Fibroblast of gingiva (primary cell): ENCODE measurements around the gene QKI.
"Not testable (repeated sequence)": the region's sequence is repeated elsewhere in the genome, so short reads cannot be mapped to it uniquely, and the experiment has no call there.

Source experiments
- DNase-seq: peaks from one replicate; pipeline ENCODE4 v3.0.0-alpha.2; 2011; ENCODE audit warnings: low read depth

Gene QKI

DNA sequence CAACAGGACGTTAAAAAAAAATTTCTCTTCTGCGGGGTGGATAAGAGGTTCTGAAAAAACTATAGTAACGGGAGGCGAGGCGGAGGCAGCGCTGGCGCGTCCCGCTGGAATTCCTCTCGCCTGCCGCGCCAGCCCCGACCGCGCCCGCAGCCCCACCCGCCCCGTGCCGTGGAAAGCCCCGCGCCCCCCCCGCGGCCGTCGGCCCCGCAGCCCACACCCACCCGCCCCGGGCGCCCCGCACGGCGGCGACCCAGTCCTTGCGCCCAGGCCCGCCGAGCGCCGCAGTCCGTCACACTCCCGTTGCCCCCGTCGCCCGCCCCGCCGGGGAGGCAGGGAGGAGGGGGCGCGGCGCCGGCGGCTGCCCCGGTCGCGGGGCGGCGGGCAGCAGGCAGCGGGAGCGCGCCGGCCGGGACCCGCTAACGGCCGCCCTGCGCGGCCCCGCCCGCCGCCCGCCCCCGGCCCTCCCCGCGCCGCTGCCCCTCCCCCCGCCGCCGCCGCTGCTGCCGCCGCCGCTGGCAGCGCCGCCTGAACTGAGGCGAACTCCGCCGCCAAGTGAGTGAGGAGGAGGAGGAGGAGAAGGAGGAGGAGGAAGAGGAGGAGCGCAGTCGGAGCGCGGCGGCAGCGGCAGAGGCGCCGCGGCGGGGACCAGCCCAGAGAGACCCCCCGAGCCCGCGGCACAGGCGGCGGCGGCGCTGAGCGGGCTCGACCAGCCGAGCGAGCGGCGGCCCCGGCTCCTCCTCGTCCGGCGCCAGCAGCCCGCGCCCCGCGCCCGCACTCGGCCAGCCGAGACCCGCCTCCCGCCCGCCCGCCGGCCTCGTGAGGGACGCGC, at the start of gene QKI:
Gene QKI, plus strand, starts transcription at position 602 of the 829 bp plus-strand sequence. CDS start 476 bp downstream, outside the sequence.
- peak; percentile 85 for DNase-seq

GRCh38 chr6:163366288-163366687, 48.2 kb upstream of the QKI start:
- DNase-seq = no peak

GRCh38 chr6:163367497-163368183, 46.9 kb upstream of the QKI start:
- no peak for DNase-seq

DNA sequence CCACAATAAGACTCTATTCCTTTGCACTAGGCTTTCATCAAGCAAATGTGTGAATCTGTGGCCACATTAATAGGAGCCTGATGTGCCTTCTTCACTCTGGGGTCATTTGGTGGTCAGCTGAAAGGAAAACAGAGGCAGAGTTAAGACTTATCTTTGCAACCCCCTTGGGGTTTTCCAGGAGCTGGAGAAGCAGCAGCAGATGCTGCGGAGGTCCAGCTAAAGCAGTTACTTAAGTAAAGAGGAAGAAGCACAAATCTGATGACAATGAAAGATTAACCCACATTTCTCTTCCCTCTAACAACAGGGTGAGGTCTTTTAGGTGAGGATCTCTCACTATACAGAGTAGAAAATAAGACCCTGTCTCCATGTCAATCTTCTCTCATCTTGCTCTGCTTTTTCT, 45.4 kb upstream of the QKI start:
- no peak for DNase-seq

DNA sequence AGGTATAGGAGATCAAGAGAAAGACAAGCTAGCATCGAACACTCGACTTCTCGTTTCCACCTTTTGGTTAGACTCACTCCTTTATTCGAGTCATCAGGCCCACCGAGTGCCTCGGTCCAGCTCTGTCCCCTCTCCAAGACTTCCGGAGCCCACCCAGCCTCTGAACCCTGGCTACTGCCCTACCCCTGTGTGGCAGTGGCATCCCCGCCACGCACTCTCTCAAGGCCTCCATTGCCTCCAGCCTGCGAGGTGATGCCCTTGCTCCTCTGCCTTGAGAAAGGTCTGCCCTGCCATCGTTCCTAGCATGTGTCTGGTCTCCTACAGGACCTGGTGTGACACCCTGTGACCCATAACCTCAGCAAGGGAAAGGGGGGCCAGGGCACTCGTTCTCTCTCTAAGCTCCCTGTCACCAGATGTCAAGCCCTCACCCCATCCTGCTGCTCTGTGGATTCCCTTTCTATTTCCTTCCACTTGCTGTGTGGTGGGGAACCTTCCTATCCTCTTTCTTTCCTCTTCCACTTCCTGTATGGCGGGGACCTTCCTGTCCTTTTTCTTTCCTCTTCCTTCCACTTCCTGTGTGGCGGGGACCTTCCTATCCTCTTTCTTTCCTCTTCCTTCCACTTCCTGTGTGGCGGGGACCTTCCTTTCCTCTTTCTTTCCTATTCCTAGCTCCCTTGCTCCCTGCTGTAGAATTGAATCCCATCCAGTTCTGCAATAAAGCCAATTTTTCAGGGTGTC, 44.7 kb upstream of the QKI start:
- DNase-seq = no peak

DNA sequence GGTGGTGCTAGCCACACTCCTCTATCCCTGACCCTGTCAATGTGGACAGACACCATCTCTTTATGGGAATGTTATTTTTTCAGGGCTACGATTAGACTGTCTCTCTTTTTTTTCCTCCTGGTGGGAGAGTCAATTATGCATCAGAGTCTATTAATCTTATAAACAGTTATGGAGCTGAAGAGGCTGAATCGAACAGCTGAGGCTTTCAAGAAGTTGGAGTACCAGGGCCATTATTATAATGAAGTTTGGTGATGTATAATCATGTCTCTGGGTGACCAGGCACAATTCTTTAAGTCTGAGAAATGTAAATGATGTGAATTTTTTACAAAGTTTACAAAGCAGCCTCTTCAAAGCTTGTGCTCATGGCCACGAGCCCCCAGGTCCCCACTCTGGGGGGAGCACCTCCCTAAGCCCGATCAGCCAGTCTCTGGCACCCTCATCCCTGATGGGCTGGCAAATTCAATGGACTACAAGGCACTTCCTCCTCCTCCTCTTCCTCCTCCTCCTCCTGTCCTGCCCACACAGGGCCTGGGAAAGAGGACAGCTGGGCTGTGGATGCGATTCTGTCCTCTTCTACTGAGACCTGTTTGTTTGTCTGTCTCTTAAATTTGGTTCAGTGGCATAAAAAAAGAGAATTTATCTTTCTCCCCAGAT, 43.9 kb upstream of the QKI start:
- no peak for DNase-seq

GRCh38 chr6:163371129-163371528, 43.4 kb upstream of the QKI start:
- no peak for DNase-seq

DNA sequence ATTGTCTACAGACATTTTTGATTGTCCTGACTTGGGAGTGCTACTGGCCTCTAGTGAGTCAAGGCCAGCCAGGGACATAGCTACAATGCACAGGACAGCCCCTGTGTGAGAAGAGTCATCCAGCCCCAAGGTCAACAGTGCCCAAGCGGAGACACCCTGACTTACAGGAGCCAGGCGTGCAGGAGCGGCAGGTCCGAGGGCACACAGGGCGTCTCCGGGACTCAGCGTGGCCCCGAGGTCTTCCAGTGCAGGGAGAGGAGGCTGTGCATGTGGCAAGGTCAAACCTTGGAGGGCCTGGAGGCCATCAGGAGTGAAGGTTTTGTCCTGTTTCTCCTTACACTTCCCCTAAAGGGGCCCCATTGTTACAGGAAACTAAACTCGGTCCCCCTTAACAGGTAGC, 41.3 kb upstream of the QKI start:
- no peak for DNase-seq

- no peak for DNase-seq
Measured at GRCh38 chr6:163375361-163375760, 39.2 kb upstream of the QKI start.

DNA sequence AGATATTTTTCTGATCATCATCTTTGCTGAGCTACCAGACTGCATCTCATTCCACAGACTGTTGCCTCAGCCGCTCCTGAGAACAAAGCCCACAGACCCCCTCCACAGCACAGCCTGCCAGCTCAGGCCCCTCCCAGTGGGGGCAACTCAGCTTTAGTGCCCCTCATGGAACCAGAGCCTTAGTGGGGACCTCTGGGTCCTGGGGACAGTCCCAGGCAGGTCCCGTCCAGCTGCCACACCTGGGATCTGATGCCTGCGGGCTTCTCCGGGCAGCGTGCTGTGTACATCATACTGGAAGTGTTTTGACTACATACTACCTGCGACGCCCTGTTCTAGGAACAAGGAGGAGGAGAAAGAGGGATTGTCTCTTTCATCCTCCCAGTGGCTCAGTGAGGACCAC, 38.3 kb upstream of the QKI start:
- no peak for DNase-seq

- DNase-seq = no peak
Measured at GRCh38 chr6:163377561-163377960, 37.0 kb upstream of the QKI start.

GRCh38 chr6:163380216-163380615, 34.3 kb upstream of the QKI start:
- no peak for DNase-seq

DNA sequence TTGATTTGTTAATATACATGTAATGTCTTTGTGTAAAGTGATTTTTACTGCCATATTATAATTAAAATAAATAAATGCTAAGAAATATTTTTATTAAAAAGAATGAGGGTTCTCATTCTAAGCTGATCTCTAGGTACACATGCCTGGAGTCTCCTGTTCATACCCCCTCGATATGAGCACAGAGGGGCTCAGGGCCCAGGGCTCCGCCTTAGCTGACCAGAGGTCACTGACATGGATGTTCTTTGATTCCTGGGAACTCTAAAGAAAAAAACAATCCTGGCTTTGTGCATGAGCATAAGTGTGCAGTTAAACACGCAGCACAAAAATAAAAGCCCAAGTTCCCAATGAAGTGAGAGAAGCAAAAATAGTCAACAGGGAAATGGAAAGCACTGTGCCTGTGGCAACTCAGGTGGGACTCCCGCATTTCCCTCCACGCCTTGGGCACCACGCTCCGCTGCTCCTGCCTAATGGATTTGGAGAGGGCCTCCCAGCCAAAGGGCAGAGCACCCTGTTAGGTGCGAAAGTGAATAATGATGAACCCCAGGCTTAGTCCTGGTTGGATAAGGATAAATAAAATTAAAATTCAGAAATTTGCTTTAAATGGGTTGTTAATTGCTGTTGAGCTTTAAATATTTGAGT, 33.3 kb upstream of the QKI start:
- no peak for DNase-seq

GRCh38 chr6:163383396-163383795, 31.1 kb upstream of the QKI start:
- not testable (repeated sequence) for DNase-seq

- DNase-seq = no peak
Measured at GRCh38 chr6:163383912-163384311, 30.6 kb upstream of the QKI start.

DNA sequence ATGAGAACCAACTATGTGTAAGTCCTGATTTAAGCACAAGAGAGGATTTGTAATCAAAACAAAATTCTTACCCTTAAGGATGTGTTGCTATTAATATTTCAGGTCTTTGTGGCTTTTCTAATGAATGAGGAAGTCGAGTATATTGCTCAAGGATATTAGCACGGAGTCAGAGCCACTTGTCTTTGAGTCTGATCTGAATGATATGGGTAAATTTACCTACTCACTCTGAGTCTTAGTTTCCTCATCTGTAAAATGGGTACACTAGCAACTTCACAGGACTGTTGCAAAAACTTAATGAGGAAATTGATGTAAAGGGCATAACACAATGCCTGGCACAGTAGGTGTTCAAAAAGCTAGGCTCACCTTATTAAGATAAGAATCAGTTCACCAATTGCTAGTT, 30.0 kb upstream of the QKI start:
- no peak for DNase-seq

- DNase-seq = not testable (repeated sequence)
Measured at GRCh38 chr6:163385503-163385902, 29.0 kb upstream of the QKI start.

DNA sequence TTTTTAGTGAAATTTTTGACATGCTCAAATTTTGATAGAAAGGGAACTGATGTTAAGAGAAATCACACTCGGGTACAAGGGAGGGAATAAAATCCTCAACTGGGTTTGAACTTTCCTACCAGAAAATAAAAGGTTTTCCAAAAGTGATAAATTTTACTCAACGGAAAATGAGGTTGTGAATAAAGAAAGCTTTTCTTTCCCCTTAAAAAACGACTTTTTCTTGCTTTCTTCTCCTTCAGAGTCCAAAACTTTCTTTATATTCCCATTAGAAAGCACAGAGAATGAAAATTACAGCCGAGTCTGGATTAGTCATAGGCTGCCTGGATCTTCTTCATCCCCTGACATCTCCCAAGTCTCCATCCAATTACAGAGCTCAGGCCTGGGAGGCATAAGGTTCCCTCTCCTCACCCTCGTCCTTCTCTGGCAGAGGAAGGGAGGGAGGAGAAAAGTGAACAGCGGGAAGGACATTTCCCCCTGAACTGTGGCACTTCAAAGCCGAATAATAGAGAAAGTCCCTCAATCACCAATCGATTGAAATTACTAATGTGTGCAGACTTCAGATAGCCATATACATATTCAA, 28.1 kb upstream of the QKI start:
- no peak for DNase-seq

DNA sequence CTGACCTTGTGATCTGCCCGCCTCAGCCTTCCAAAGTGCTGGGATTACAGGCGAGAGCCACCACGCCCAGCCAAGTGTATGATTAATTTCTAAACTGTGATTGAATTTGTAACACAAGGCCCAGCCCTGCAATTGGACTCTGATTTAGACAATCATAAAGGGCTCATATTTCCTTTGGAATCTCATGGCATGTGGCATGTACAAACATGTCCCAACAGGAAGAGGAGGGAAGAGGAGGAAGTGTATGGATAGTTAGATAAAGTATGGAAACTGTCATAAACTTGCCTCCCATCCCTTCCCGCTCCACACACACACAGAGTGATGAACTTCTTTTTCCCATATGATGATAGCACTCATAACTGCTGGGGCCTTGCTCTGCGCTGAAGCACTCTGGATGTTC, 27.2 kb upstream of the QKI start:
- no peak for DNase-seq

DNA sequence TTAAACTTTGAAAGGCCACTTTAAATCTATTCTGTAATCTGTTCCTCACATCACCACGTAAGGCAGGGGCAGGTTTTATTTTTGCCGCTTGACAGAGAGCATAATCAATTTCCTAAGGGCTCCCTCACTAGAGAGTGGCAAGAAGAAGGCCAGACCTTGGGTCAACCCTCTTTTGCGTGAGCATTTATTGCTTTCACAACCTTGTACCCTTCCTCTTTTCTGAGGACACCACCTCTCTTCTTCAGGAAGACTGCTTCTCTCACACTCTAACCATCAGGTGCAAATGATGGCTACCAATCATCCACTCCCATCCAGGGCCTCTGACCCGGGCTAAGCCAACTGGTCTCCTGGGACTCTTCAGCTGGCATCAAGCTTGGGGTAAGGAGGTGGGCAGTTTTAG, 25.2 kb upstream of the QKI start:
- no peak for DNase-seq

DNA sequence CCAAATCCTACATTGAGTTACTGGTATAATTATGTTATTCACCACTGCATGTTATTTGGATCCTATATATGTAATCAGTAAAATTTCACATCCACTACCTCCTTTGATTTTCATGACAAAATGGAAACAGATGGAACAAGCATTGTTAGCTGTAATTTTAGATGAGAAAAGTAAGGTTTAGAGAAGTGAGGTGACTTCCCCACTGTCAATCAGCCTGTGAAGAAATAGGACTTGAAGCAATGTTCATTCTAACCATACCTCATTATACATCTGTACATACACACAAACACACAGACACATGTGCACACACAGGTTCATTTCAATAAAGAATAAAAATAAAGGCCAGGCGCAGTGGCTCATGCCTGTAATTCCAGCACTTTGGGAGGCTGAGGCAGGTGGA, 23.7 kb upstream of the QKI start:
- no peak for DNase-seq

GRCh38 chr6:163391985-163392384, 22.5 kb upstream of the QKI start:
- no peak for DNase-seq
